Transverse colon (tissue), 4 donors: ENCODE results near the gene FN3K.

Experiments
- EP300 ChIP-seq: sonication (generic); formaldehyde crosslinking; IDR thresholded peaks from one replicate; pipeline ENCODE4 v1.6.1; 2017; ENCODE audit warnings: antibody characterized with exemption, low read depth
- POLR2A ChIP-seq: fragments of 450-650 bp; IDR thresholded peaks from one replicate; pipeline ENCODE4 v1.6.1; 2016; ENCODE audit warnings: antibody characterized with exemption, mild to moderate bottlenecking, moderate library complexity
- POLR2AphosphoS5 ChIP-seq, 3 donors: sonication (generic); formaldehyde crosslinking; IDR thresholded peaks; one replicate each; pipeline ENCODE4 v1.6.1; 2016; ENCODE audit warnings: antibody characterized with exemption in 3 of 3
- TF ChIP-seq, protein P1 (sequence below), 5 experiments: fragments of 200-600 bp in 3 of 5; fragments of 450-650 bp in 2 of 5; sonication (generic) in 3 of 5; IDR thresholded peaks; 1 replicate in 2 of 5; 2 replicates in 3 of 5; pipeline ENCODE4 v1.5.1; 2016 to 2017; ENCODE audit warnings: antibody characterized with exemption in 5 of 5, inconsistent platforms in 3 of 5, mild to moderate bottlenecking in 2 of 5, moderate library complexity in 1 of 5

GRCh38 chr17:82692268-82692667 is 43.1 kb upstream of the FN3K start:
- TF ChIP-seq, protein P1, sequence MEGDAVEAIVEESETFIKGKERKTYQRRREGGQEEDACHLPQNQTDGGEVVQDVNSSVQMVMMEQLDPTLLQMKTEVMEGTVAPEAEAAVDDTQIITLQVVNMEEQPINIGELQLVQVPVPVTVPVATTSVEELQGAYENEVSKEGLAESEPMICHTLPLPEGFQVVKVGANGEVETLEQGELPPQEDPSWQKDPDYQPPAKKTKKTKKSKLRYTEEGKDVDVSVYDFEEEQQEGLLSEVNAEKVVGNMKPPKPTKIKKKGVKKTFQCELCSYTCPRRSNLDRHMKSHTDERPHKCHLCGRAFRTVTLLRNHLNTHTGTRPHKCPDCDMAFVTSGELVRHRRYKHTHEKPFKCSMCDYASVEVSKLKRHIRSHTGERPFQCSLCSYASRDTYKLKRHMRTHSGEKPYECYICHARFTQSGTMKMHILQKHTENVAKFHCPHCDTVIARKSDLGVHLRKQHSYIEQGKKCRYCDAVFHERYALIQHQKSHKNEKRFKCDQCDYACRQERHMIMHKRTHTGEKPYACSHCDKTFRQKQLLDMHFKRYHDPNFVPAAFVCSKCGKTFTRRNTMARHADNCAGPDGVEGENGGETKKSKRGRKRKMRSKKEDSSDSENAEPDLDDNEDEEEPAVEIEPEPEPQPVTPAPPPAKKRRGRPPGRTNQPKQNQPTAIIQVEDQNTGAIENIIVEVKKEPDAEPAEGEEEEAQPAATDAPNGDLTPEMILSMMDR (IDR thresholded peaks at IDR 0.05) = no peak
- TF ChIP-seq POLR2A (no peak), EP300 (no peak), POLR2AphosphoS5 (IDR thresholded peaks at IDR 0.05) (no peak)
